ENCODE results near the gene ST6GALNAC4. TPM values are rescaled to one million over a fixed set of nuclear protein-coding genes. Genes with fewer than 3 reads are reported as not detected.

Gene ST6GALNAC4
- total and polyA plus RNA-seq, 9 of the 15 experiments (the other 6 are each of a cell fraction or from before 2014, with no cell fraction given): 2.6 to 43.1 (median 15.4) TPM

- TF ChIP-seq RFX5 (IDR thresholded peaks at IDR 0.05; ENCODE audit: low read depth, low read length) (no peak), CBX3 (IDR thresholded peaks at IDR 0.05; ENCODE audit: borderline replicate concordance in 1 of 2, low read length in 2 of 2) (no peak), ZNF384 (IDR thresholded peaks at IDR 0.05; ENCODE audit: low read depth, low read length) (0 out of 2 replicates have a peak, but pooled peaks have one; percentile 5), BRF2 (IDR thresholded peaks at IDR 0.05; ENCODE audit: borderline replicate concordance, insufficient read depth, insufficient read length) (no peak), MBD1 (CRISPR knock-in tag; IDR thresholded peaks at IDR 0.05) (peak; percentile 2; the same call in 1 of the 2 replicates), ZFP91 (CRISPR knock-in tag; IDR thresholded peaks at IDR 0.05) (0 out of 2 replicates have a peak, but pooled peaks have one; percentile 32), CTCF (IDR thresholded peaks at IDR 0.05 in 2 of 3, conservative IDR thresholded peaks at IDR 0.05 in 1 of 3; ENCODE audit: insufficient read depth in 2 of 3, low read depth in 1 of 3, low read length in 3 of 3) (peak; percentile 89 to 96 (median 89)), SMARCB1 (IDR thresholded peaks at IDR 0.05; ENCODE audit: insufficient read length, low read depth) (no peak), RNF2 (IDR thresholded peaks at IDR 0.05) (no peak), CSDE1 (IDR thresholded peaks at IDR 0.05) (no peak), ZNF280A (IDR thresholded peaks at IDR 0.05; ENCODE audit: low read depth, partially characterized antibody) (no peak), POLR2G (IDR thresholded peaks at IDR 0.05; ENCODE audit: low read depth, low read length) (0 out of 2 replicates have a peak, but pooled peaks have one; percentile 31), ZC3H4 (CRISPR knock-in tag; IDR thresholded peaks at IDR 0.05; ENCODE audit: borderline replicate concordance) (no peak), JUND (IDR thresholded peaks at IDR 0.05; ENCODE audit: borderline replicate concordance, low read depth, low read length) (peak; percentile 49; the same call in 1 of the 2 replicates), JUND (tag; IDR thresholded peaks at IDR 0.05; ENCODE audit: borderline replicate concordance, low read depth, low read length) (no peak), SP1 (CRISPR knock-in tag; IDR thresholded peaks at IDR 0.05) (peak; percentile 32; the same call in 1 of the 2 replicates), BRF1 (IDR thresholded peaks at IDR 0.05; ENCODE audit: borderline replicate concordance, extremely low read depth, insufficient read length) (no peak)
Observed at GRCh38 chr9:127921557-127922120, 4.8 kb upstream of the ST6GALNAC4 start (continued).
